Amygdala (tissue), 56 donors: ENCODE measurements around the gene MACO1.
A peak's percentile ranks its signal among the peaks of the same experiment; 100 is the strongest.

Source experiments
- DNase-seq, 56 donors: peaks; one replicate each; lab custom pipeline; 2025; lab: John Stamatoyannopoulos, UW

Gene MACO1

GRCh38 chr1:25519624-25520023 is 88.9 kb downstream of the MACO1 start:
- DNase-seq: no peak

- DNase-seq: peak in 34 of 56 donors; percentile 6 to 80 (median 36)
These were observed 89.9 kb downstream of the MACO1 start for GRCh38 chr1:25520446-25521061.

GRCh38 chr1:25522031-25522655 is 91.4 kb downstream of the MACO1 start:
- peak in 3 of 56 donors; percentile 14 to 26 (median 21) for DNase-seq

GRCh38 chr1:25523542-25523941 is 92.8 kb downstream of the MACO1 start:
- no peak for DNase-seq

- DNase-seq: no peak
These were observed 94.1 kb downstream of the MACO1 start for GRCh38 chr1:25524568-25525360.

- no peak for DNase-seq
These were observed 94.6 kb downstream of the MACO1 start for GRCh38 chr1:25525361-25525688.

- DNase-seq: no peak
These were observed 96.1 kb downstream of the MACO1 start for GRCh38 chr1:25526753-25527152.

- DNase-seq: peak in 2 of 56 donors; percentile 8 to 31
These were observed 96.6 kb downstream of the MACO1 start for GRCh38 chr1:25527226-25527846.

GRCh38 chr1:25527946-25528595 is 97.4 kb downstream of the MACO1 start:
- no peak for DNase-seq

GRCh38 chr1:25528881-25529517 is 98.3 kb downstream of the MACO1 start:
- DNase-seq: no peak

- DNase-seq: no peak
These were observed 99.0 kb downstream of the MACO1 start for GRCh38 chr1:25529518-25530185.

GRCh38 chr1:25530186-25531081 is 99.7 kb downstream of the MACO1 start:
- no peak for DNase-seq

GRCh38 chr1:25531082-25531461 is 100.4 kb downstream of the MACO1 start:
- no peak for DNase-seq

GRCh38 chr1:25532970-25533369 is 102.3 kb downstream of the MACO1 start:
- DNase-seq: no peak

- no peak for DNase-seq
These were observed 103.2 kb downstream of the MACO1 start for GRCh38 chr1:25533775-25534409.

GRCh38 chr1:25534410-25534788 is 103.7 kb downstream of the MACO1 start:
- DNase-seq: no peak

GRCh38 chr1:25536124-25536523 is 105.4 kb downstream of the MACO1 start:
- no peak for DNase-seq

- no peak for DNase-seq
These were observed 106.6 kb downstream of the MACO1 start for GRCh38 chr1:25537153-25537831.
